Bronchial epithelial cell (primary cell): Measurements from ENCODE around the gene CLASP2. TPM values are rescaled to one million over a fixed set of nuclear protein-coding genes. Genes with fewer than 3 reads are reported as not detected.

Source experiments
- DNase-seq: peaks from one replicate; pipeline ENCODE4 v3.0.0-alpha.2; 2010; ENCODE audit warnings: low read depth
- FAIRE-seq: peaks from 2 replicates; lab custom pipeline; 2011; peaks lifted over from hg19 to GRCh38; lab: Jason Lieb, UNC
- H3K27me3 ChIP-seq: 2 replicates; pipeline ENCODE4 v1.5.1; 2011; ENCODE audit warnings: low read length; ENCODE audit not compliant: control insufficient read depth, insufficient read depth
- H3K36me3 ChIP-seq: 2 replicates; pipeline ENCODE4 v1.5.1; 2011; ENCODE audit warnings: low read length; ENCODE audit not compliant: control insufficient read depth, insufficient read depth
- H3K4me3 ChIP-seq: 2 replicates; pipeline ENCODE4 v1.5.1; 2011; ENCODE audit warnings: mild to moderate bottlenecking, low read depth, low read length, control low read depth
- total RNA-seq: library from RNA; depleted of rRNA; stranded (reverse); fragments of >200 nt; gene quantifications from 2 replicates; pipeline ENCODE4 v1.2.1, GENCODE V29; 2014
- TF ChIP-seq, protein P1 (sequence below): IDR thresholded peaks from 2 replicates; pipeline ENCODE4 v1.5.1; 2011; ENCODE audit warnings: mild to moderate bottlenecking, moderate library complexity, low read length, control low read depth, inconsistent platforms; ENCODE audit not compliant: insufficient read depth, severe bottlenecking

The CLASP2 gene
- total RNA-seq, 1 donor from 2014 or later = 43.4 TPM

DNA sequence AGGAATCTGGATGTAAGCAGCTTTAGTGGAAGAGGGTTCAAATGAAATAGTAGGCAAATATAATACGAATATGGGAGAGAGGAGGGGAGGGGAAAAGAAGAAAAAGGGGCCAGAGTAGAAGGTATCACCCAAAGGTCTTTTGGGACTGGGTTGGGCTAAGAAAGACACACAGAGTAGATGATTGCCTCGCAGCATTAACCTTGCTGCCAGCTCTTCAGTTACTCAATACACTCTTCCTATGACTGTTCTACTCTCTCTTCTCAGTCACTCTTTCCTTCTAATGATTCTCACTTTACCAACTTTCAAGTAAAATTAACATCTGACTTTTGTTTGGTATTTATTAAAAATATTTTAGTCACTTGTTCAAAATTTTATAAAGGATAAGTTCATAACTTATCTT lies 52.8 kb downstream of the CLASP2 start:
- H3K36me3 ChIP-seq = no peaks in the 10 kb centered on the region
- no peak for FAIRE-seq
- TF ChIP-seq, protein P1, sequence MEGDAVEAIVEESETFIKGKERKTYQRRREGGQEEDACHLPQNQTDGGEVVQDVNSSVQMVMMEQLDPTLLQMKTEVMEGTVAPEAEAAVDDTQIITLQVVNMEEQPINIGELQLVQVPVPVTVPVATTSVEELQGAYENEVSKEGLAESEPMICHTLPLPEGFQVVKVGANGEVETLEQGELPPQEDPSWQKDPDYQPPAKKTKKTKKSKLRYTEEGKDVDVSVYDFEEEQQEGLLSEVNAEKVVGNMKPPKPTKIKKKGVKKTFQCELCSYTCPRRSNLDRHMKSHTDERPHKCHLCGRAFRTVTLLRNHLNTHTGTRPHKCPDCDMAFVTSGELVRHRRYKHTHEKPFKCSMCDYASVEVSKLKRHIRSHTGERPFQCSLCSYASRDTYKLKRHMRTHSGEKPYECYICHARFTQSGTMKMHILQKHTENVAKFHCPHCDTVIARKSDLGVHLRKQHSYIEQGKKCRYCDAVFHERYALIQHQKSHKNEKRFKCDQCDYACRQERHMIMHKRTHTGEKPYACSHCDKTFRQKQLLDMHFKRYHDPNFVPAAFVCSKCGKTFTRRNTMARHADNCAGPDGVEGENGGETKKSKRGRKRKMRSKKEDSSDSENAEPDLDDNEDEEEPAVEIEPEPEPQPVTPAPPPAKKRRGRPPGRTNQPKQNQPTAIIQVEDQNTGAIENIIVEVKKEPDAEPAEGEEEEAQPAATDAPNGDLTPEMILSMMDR = no peak
- DNase-seq = no peak
- H3K4me3 ChIP-seq = no peak overlapping the region
- H3K27me3 ChIP-seq = no peaks in the 10 kb centered on the region

DNA sequence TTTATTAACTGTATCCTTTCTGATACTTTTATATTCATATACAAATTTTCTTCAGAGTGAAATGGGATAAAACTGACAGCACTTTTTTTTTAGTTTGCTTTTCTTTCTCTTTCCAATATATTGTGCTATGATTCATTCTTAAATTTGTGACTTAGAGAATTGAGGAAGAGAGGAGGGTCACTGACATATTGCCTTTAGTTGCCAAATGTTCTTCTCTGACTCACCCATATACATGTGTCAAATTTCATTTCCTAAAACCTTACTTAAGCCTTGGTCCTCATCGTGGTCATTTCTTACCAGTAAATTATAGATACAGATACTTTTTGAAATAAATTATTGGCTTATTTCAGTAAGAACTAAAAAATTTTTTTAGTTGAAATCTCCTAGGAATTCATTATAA lies 53.9 kb downstream of the CLASP2 start:
- TF ChIP-seq, protein P1 = no peak
- Histone ChIP-seq H3K36me3 (no peaks in the 10 kb centered on the region), H3K27me3 (no peaks in the 10 kb centered on the region), H3K4me3 (no peak overlapping the region)
- FAIRE-seq (no peak), DNase-seq (peak; percentile 90)

DNA sequence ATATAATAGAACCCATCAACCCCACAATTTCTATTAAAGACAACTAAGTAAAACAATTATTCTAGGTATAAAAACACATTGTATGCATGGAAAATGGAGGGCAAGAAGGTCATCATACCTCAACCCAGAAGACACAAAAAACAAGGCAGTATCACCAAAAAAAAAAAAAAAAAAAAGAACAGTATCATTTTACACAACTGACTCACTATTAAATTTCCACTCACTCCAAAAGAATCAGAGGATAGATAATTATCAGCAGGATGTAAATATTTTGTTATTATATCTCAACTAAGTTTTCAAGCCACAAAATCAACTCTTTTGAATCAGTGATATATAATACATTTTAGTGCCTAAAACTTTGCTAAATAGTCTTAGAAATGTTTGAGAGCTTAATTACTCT lies 55.0 kb downstream of the CLASP2 start:
- H3K4me3 ChIP-seq = no peak overlapping the region
- FAIRE-seq = no peak
- no peaks in the 10 kb centered on the region for H3K36me3 ChIP-seq
- no peaks in the 10 kb centered on the region for H3K27me3 ChIP-seq
- TF ChIP-seq, protein P1 = no peak
- DNase-seq = no peak

DNA sequence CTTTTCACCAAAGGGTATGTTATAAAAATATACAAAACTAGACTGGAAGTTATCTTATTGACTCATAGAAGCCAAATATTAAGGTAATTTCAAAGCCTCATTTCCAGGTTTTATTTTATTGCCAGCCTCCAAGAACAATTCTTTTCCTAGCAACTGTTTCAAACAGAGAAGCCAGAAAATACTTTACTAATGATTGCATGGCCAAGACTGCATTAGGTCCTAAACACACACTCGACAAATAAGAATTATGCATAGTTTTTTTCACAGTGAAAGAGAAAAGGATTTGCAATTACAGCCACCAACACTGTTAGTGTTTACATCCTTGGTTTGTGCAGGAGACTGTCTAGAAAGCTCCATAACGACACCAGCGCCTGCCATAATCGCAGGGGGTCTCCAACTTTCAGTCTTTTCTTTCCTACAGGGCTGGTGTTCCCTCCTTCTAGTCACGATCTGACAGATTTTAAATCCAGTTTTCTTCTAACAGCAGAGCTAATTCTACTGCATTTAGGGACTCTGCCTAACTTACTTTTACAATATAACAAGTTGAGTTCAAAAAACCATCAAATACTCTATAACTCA lies 58.1 kb downstream of the CLASP2 start:
- no peak overlapping the region for H3K4me3 ChIP-seq
- DNase-seq = no peak
- no peaks in the 10 kb centered on the region for H3K36me3 ChIP-seq
- TF ChIP-seq, protein P1 = no peak
- no peaks in the 10 kb centered on the region for H3K27me3 ChIP-seq
- FAIRE-seq = no peak

DNA sequence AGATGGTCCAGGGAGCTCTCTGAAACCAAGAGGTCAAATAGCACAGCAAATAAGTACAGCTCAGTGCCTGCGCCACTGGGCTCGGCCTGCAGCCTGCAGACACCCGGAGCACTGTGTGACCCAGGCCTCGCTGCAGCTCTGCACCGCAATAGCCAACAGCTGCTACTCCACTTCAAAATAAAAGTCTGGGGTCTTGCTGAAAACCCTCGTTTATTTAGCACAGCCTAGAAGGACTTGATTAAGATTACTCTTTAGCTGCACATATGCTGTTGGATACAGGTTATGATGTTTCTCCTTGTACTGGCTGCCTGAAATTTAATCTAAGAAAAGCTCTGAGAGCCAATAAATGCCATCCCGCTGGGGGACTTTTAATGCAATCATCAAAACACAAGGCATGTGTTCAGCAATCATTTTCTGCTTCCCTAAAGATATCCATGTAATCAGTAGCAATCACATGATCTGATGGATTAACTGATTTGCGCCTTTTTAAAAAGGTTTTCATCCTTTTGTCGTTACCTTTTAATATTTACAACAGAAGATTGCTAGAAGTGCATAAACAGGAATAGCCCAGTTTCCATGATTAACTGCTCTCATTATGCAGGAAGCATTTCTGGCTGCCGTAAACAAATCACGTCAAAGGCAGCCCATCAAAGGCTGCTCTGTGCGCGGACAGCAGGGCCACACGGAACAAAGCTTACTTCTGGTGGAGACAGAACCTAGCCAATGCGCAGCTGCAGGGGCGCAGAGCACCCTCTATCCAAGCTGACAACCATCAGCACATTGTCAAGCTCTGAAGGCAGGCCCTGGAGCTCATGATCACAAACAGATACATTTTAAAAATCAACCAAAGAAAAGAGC lies 58.8 kb downstream of the CLASP2 start:
- H3K36me3 ChIP-seq = no peaks in the 10 kb centered on the region
- DNase-seq (peak; percentile 47), FAIRE-seq (no peak)
- peak overlapping the region; percentile 18 for H3K4me3 ChIP-seq
- TF ChIP-seq, protein P1 = no peak
- H3K27me3 ChIP-seq = no peaks in the 10 kb centered on the region
